Stomach (tissue), 4 donors: ENCODE data around the gene EMC9.

Source experiments
- EP300 ChIP-seq: sonication (generic); formaldehyde crosslinking; IDR thresholded peaks from one replicate; pipeline ENCODE4 v1.6.1; 2017; ENCODE audit warnings: antibody characterized with exemption
- POLR2A ChIP-seq, 4 donors: fragments of 450-650 bp; IDR thresholded peaks; one replicate each; pipeline ENCODE4 v1.6.1; 2016; ENCODE audit warnings: antibody characterized with exemption in 4 of 4, control low read depth in 2 of 4, mild to moderate bottlenecking in 1 of 4, moderate library complexity in 1 of 4
- POLR2AphosphoS5 ChIP-seq, 3 donors: sonication (generic); formaldehyde crosslinking; IDR thresholded peaks; one replicate each; pipeline ENCODE4 v1.6.1; 2016; ENCODE audit warnings: antibody characterized with exemption in 3 of 3
- TF ChIP-seq, protein P1 (sequence below), 7 experiments: fragments of 450-650 bp in 4 of 7; fragments of 200-600 bp in 3 of 7; sonication (generic) in 3 of 7; IDR thresholded peaks; one replicate each; pipeline ENCODE4 v1.5.1; 2016 to 2019; ENCODE audit warnings: antibody characterized with exemption in 7 of 7, control low read depth in 2 of 7, mild to moderate bottlenecking in 1 of 7

DNA sequence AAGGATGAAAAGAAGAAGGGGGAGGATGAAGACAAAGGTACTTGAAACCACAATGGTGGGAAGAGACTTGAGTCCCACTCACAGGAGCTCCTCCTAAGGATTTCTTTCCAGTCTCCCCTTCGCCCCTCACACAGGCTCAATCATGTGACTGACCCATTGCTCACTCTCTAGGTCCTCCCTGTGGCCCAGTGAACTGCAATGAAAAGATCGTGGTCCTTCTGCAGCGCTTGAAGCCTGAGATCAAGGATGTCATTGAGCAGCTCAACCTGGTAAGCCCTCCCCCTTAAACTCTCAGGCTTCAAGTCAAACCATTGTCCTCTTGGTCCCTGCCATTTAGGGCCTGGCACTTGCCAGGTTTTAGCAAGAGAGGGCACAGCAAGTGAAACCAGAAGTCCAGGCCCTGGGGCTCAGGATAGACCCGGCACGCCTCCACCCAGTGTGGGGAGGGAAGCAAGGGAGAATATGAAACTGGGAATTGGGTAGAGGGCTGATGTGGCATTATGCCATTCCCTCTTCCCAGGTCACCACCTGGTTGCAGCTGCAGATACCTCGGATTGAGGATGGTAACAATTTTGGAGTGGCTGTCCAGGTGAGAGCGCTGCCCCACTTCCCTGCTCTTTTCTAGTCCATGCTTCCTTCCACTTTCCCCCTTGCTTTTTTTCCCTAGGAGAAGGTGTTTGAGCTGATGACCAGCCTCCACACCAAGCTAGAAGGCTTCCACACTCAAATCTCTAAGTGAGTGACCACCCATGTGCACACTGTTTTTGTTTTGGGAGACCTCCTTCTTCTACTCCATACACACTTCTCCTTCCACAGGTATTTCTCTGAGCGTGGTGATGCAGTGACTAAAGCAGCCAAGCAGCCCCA lies 3.6 kb downstream of the EMC9 start:
- TF ChIP-seq, protein P1, sequence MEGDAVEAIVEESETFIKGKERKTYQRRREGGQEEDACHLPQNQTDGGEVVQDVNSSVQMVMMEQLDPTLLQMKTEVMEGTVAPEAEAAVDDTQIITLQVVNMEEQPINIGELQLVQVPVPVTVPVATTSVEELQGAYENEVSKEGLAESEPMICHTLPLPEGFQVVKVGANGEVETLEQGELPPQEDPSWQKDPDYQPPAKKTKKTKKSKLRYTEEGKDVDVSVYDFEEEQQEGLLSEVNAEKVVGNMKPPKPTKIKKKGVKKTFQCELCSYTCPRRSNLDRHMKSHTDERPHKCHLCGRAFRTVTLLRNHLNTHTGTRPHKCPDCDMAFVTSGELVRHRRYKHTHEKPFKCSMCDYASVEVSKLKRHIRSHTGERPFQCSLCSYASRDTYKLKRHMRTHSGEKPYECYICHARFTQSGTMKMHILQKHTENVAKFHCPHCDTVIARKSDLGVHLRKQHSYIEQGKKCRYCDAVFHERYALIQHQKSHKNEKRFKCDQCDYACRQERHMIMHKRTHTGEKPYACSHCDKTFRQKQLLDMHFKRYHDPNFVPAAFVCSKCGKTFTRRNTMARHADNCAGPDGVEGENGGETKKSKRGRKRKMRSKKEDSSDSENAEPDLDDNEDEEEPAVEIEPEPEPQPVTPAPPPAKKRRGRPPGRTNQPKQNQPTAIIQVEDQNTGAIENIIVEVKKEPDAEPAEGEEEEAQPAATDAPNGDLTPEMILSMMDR (IDR thresholded peaks at IDR 0.05): no peak
- TF ChIP-seq POLR2AphosphoS5 (IDR thresholded peaks at IDR 0.05): no peak
- TF ChIP-seq POLR2A (IDR thresholded peaks at IDR 0.05): no peak
- no peak for TF ChIP-seq EP300
